ENCODE measurements around the gene FOXJ3.

Gene FOXJ3

DNA sequence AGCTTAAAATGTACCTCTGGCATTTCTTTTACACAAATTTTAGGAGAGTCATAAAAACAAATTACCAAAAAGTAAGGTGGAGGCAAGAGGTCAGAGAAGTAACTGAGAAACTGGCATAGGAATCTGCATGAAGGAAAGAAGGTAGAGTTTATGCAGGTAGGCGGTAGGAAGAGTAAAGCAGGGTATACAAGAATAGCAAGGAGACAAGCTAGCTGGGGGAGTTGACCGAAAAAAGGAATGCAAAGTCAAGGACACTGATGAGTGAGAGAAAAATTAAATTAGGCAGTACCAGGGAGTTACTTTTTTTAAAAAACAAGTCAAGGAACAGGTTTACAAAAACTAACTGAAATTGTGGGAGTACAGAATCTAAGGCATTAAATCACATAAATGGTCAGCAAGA is 56.0 kb downstream of the FOXJ3 start:
- Histone ChIP-seq H3K4me2 (ENCODE audit: low read depth, low read length, poor library complexity, severe bottlenecking) (no peak overlapping the region), H2AFZ (ENCODE audit: low read depth, low read length, severe bottlenecking) (no peak overlapping the region), H3K27ac (ENCODE audit: low read depth, low read length) (no peak overlapping the region), H3K9ac (ENCODE audit: low read length) (no peak overlapping the region), H3K9me2 (replicated peaks; ENCODE audit: insufficient read depth, low read length) (no peaks in the 10 kb centered on the region), H3K27me3 (ENCODE audit: low read length) (no peaks in the 10 kb centered on the region), H3K36me3 (ENCODE audit: low read length) (peaks cover 10% of the 10 kb centered on the region; the same call in 1 of the 2 replicates), H3F3A (ENCODE audit: insufficient read depth) (0 out of 2 replicates have a peak, but pooled peaks cover 3% of the 10 kb centered on the region), H3K79me2 (ENCODE audit: insufficient read depth, low read length) (peaks cover 87% of the 10 kb centered on the region), H3K9me3 (ENCODE audit: insufficient read depth, low read length) (no peaks in the 10 kb centered on the region), H3K4me3 (ENCODE audit: insufficient read depth, low read length, poor library complexity, severe bottlenecking) (no peak overlapping the region), H4K20me1 (ENCODE audit: low read depth, low read length) (peaks cover 4% of the 10 kb centered on the region; the same call in 1 of the 2 replicates)
- no peak for TF ChIP-seq EZH2phosphoT487 (conservative IDR thresholded peaks at IDR 0.05; ENCODE audit: low read length)
- TF ChIP-seq, protein P1, sequence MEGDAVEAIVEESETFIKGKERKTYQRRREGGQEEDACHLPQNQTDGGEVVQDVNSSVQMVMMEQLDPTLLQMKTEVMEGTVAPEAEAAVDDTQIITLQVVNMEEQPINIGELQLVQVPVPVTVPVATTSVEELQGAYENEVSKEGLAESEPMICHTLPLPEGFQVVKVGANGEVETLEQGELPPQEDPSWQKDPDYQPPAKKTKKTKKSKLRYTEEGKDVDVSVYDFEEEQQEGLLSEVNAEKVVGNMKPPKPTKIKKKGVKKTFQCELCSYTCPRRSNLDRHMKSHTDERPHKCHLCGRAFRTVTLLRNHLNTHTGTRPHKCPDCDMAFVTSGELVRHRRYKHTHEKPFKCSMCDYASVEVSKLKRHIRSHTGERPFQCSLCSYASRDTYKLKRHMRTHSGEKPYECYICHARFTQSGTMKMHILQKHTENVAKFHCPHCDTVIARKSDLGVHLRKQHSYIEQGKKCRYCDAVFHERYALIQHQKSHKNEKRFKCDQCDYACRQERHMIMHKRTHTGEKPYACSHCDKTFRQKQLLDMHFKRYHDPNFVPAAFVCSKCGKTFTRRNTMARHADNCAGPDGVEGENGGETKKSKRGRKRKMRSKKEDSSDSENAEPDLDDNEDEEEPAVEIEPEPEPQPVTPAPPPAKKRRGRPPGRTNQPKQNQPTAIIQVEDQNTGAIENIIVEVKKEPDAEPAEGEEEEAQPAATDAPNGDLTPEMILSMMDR (IDR thresholded peaks at IDR 0.05; ENCODE audit: insufficient read depth, low read length, poor library complexity, severe bottlenecking): no peak

DNA sequence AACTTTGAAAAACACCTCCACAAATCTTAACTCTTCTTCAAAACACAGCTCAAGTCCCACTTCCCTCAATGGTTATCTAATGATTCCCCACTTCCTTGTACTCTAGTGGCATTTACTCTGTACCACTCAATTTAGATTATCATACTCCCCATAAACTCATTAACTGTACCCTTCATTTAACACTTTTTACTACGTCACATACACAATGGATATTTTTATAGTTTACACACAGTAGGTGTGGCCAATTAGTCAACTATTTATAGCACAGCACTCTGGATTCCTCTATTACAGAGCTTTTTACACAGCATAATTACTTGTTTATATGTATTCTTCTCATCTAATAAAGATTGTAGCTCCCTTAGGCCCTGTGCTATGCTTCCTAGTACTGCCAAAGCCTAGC is 62.1 kb downstream of the FOXJ3 start:
- Histone ChIP-seq H3K79me2 (ENCODE audit: insufficient read depth, low read length) (peaks cover 85% of the 10 kb centered on the region), H3K9ac (ENCODE audit: low read length) (no peak overlapping the region), H3K36me3 (ENCODE audit: low read length) (peaks cover 13% of the 10 kb centered on the region; the same call in 1 of the 2 replicates), H3K4me2 (ENCODE audit: low read depth, low read length, poor library complexity, severe bottlenecking) (no peak overlapping the region), H3K27me3 (ENCODE audit: low read length) (no peaks in the 10 kb centered on the region), H4K20me1 (ENCODE audit: low read depth, low read length) (0 out of 2 replicates have a peak, but pooled peaks cover 4% of the 10 kb centered on the region), H2AFZ (ENCODE audit: low read depth, low read length, severe bottlenecking) (no peak overlapping the region), H3K4me3 (ENCODE audit: insufficient read depth, low read length, poor library complexity, severe bottlenecking) (no peak overlapping the region), H3K9me3 (ENCODE audit: insufficient read depth, low read length) (no peaks in the 10 kb centered on the region), H3F3A (ENCODE audit: insufficient read depth) (0 out of 2 replicates have a peak, but pooled peaks cover 3% of the 10 kb centered on the region), H3K27ac (ENCODE audit: low read depth, low read length) (no peak overlapping the region), H3K9me2 (replicated peaks; ENCODE audit: insufficient read depth, low read length) (no peaks in the 10 kb centered on the region)
- no peak for TF ChIP-seq EZH2phosphoT487 (conservative IDR thresholded peaks at IDR 0.05; ENCODE audit: low read length)
- TF ChIP-seq, protein P1 (IDR thresholded peaks at IDR 0.05; ENCODE audit: insufficient read depth, low read length, poor library complexity, severe bottlenecking): no peak

DNA sequence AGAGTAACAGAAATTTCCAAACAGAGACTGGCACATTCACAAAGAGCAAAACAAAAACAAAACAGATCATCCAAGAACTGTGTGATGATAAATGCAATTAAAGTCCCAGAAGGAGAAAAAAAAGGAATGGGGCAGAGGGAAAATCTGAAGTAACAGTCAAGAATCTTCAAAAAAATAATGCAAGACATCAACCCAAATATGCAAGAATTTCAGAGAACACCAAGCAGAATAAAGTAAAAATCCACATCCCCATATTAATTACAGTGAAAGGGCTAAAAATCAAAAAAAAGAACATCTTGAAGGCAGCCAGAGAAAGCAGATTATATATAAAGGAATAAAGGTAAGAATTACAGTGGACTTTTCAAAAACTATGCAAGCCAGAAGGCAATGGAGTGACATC is 67.1 kb downstream of the FOXJ3 start:
- no peak overlapping the region for H3K4me2 ChIP-seq (ENCODE audit: low read depth, low read length, poor library complexity, severe bottlenecking)
- no peak overlapping the region for H2AFZ ChIP-seq (ENCODE audit: low read depth, low read length, severe bottlenecking)
- no peak for TF ChIP-seq EZH2phosphoT487 (conservative IDR thresholded peaks at IDR 0.05; ENCODE audit: low read length)
- TF ChIP-seq, protein P1 (IDR thresholded peaks at IDR 0.05; ENCODE audit: insufficient read depth, low read length, poor library complexity, severe bottlenecking): no peak
- H3K36me3 ChIP-seq (ENCODE audit: low read length): 0 out of 2 replicates have a peak, but pooled peaks cover 15% of the 10 kb centered on the region
- H3K27me3 ChIP-seq (ENCODE audit: low read length): no peaks in the 10 kb centered on the region
- H3K9me2 ChIP-seq (replicated peaks; ENCODE audit: insufficient read depth, low read length): no peaks in the 10 kb centered on the region
- peaks cover 7% of the 10 kb centered on the region for H3F3A ChIP-seq (ENCODE audit: insufficient read depth)
- H3K79me2 ChIP-seq (ENCODE audit: insufficient read depth, low read length): peaks cover 79% of the 10 kb centered on the region
- no peak overlapping the region for H3K9ac ChIP-seq (ENCODE audit: low read length)
- no peak overlapping the region for H3K4me3 ChIP-seq (ENCODE audit: insufficient read depth, low read length, poor library complexity, severe bottlenecking)
- no peak overlapping the region for H3K27ac ChIP-seq (ENCODE audit: low read depth, low read length)
- H3K9me3 ChIP-seq (ENCODE audit: insufficient read depth, low read length): no peaks in the 10 kb centered on the region
- H4K20me1 ChIP-seq (ENCODE audit: low read depth, low read length): peaks cover 12% of the 10 kb centered on the region; the same call in 1 of the 2 replicates

All from SU-DHL-6 (cell line).